BE2C (cell line): Measurements from ENCODE around the gene GPAT3.
"Not testable (repeated sequence)": the region's sequence is repeated elsewhere in the genome, so short reads cannot be mapped to it uniquely, and the experiment has no call there.

Source experiments
- DNase-seq: peaks from one replicate; pipeline ENCODE4 v3.0.0-alpha.2; 2020
- H3K27me3 ChIP-seq: fragments of 250-450 bp; sonication (Bioruptor Pico); 2 replicates; pipeline ENCODE4 v1.5.1; 2020; ENCODE audit warnings: mild to moderate bottlenecking
- H3K36me3 ChIP-seq: fragments of 250-450 bp; sonication (Bioruptor Pico); 2 replicates; pipeline ENCODE4 v1.5.1; 2020; ENCODE audit warnings: mild to moderate bottlenecking
- H3K4me1 ChIP-seq: fragments of 250-450 bp; sonication (Bioruptor Pico); 2 replicates; pipeline ENCODE4 v1.5.1; 2020
- H3K4me3 ChIP-seq: 2 replicates; pipeline ENCODE4 v1.5.1; 2011; ENCODE audit warnings: low read depth, low read length
- H3K9me3 ChIP-seq: fragments of 250-450 bp; sonication (Bioruptor Pico); 2 replicates; pipeline ENCODE4 v1.5.1; 2020
- TF ChIP-seq, protein P1 (sequence below): IDR thresholded peaks from 2 replicates; pipeline ENCODE4 v1.5.1; 2012; ENCODE audit warnings: mild to moderate bottlenecking, low read depth, low read length

Gene GPAT3

DNA sequence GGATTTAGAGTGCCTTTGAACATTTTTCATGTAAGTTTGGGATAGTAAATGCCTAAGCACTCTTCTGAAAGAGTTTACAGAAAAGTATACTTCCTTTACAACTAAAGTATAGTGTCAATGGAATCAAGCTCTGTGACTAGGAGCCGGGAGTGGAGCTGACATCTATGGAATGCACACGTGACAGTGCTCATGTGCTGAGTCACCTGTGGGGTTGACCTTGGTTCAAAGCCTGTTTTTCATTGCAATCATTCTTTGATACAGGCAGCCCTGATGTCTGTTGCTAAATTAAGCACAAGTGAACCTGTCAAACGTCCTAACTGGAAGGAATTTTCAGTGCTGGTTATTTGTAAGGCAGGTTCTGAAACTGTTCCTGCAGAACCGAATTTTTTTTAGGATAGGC is 82.5 kb downstream of the GPAT3 start:
- no peak overlapping the region for H3K4me3 ChIP-seq
- H3K4me1 ChIP-seq = no peaks in the 10 kb centered on the region
- no peaks in the 10 kb centered on the region for H3K27me3 ChIP-seq
- no peak for DNase-seq
- TF ChIP-seq, protein P1, sequence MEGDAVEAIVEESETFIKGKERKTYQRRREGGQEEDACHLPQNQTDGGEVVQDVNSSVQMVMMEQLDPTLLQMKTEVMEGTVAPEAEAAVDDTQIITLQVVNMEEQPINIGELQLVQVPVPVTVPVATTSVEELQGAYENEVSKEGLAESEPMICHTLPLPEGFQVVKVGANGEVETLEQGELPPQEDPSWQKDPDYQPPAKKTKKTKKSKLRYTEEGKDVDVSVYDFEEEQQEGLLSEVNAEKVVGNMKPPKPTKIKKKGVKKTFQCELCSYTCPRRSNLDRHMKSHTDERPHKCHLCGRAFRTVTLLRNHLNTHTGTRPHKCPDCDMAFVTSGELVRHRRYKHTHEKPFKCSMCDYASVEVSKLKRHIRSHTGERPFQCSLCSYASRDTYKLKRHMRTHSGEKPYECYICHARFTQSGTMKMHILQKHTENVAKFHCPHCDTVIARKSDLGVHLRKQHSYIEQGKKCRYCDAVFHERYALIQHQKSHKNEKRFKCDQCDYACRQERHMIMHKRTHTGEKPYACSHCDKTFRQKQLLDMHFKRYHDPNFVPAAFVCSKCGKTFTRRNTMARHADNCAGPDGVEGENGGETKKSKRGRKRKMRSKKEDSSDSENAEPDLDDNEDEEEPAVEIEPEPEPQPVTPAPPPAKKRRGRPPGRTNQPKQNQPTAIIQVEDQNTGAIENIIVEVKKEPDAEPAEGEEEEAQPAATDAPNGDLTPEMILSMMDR = no peak
- H3K9me3 ChIP-seq = no peaks in the 10 kb centered on the region
- H3K36me3 ChIP-seq = no peaks in the 10 kb centered on the region

DNA sequence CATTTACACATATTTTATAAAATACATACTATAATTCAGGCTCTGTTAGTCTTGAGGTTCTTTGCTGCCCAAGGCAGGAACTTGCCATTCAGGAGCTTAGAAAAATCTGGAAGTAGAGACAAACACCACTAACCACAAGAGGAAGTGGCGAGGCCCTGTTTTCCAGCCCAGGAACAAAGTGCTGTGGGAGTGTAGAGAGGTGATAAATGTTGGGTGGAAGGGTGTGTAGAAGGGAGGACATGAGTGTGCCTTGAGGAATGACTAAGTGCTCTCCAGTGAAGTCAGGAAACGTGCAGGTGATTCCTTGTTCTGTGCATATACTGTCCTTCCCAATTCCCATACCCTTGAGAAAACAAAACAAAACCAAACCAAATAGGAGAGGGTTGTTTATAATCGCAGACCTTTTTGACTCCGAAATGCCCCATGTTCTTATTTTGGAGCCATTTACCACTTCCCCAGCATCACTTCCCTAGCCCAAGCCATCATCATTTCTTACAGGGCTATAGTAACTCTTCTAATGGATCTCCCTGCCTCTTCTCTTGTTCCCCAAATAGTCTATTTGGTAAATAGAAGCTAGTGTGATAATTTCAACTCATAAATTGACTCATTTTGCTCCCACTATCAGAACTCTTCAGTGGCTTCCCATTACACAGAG is 83.2 kb downstream of the GPAT3 start:
- no peaks in the 10 kb centered on the region for H3K9me3 ChIP-seq
- TF ChIP-seq, protein P1 = no peak

DNA sequence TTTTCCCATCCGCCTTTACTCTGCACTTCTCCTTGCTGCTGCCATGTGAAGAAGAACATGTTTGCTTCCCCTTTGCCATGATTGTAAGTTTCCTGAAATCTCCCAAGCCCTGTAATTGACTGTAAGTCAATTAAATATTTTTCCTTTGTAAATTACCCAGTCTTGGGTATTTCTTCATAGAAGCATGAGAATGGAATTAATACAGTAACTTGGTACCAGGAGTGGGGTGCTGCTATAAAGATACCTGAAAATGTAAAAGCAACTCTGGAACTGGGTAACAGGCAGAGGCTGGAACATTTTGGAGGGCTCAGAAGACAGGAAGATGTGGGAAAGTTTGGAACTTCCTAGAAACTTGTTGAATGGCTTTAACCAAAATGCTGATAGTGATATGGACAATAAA is 86.2 kb downstream of the GPAT3 start:
- not testable (repeated sequence) for H3K4me1 ChIP-seq, H3K4me3 ChIP-seq, H3K9me3 ChIP-seq, H3K27me3 ChIP-seq, H3K36me3 ChIP-seq, DNase-seq

More for the DNA sequence above, 83.2 kb downstream of the GPAT3 start:
- no peak for DNase-seq
- no peak overlapping the region for H3K4me3 ChIP-seq
- no peaks in the 10 kb centered on the region for H3K27me3 ChIP-seq
- H3K4me1 ChIP-seq = no peaks in the 10 kb centered on the region
- no peaks in the 10 kb centered on the region for H3K36me3 ChIP-seq

DNA sequence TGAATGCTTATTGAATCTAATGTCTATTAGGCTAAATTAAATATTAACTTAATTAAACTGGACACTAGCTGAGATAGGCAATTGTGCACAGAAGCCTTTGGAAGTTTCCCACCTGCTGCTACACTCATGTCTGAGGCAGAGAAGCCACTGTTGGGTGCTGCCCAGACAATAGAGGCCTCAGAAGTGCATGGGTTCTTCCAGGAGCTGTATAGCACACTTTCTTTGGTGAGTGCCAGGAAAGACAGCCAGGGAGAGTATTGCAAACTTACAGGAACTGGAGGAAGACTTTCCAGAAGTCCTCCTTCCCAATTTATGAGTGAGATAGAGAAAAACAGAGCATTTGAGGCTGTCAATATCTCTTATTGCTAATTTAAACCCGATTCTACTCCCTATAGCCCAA is 89.9 kb downstream of the GPAT3 start:
- Histone ChIP-seq H3K4me3 (no peak overlapping the region), H3K27me3 (no peaks in the 10 kb centered on the region), H3K9me3 (no peaks in the 10 kb centered on the region), H3K36me3 (no peaks in the 10 kb centered on the region), H3K4me1 (peaks cover 4% of the 10 kb centered on the region; the same call in 1 of the 2 replicates)
- TF ChIP-seq, protein P1 = no peak
- no peak for DNase-seq

DNA sequence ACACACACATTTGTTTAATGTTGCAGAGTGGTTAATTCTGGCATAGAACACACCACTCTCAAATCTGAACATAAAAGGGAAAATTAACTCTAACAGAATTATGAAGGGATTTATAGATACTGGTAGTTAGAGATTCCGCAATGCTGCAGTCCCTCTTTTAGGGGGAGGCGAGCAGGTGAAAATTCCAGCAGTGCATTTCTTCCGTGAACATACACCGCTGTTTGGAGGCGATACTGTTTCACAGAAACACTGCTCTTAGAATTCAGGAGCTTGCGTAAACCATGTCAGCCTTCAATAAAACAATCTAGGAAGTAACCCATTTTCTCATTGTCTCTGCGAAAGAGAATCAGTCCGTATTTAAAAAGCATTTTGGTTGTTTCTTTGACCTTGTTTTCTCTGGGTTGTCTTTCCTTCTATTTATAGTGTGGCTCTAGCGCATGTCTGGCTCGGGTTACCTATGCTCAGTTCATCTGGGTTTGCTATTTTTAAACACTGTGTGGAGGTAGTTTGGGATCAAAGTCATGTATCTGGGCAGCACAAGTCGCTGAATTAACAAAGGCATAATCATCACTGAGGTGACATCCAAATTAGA is 90.4 kb downstream of the GPAT3 start:
- H3K4me3 ChIP-seq = no peak overlapping the region
- H3K36me3 ChIP-seq = no peaks in the 10 kb centered on the region
- TF ChIP-seq, protein P1 = no peak
- DNase-seq = no peak
- no peaks in the 10 kb centered on the region for H3K9me3 ChIP-seq
- peaks cover 4% of the 10 kb centered on the region; the same call in 1 of the 2 replicates for H3K4me1 ChIP-seq
- no peaks in the 10 kb centered on the region for H3K27me3 ChIP-seq

DNA sequence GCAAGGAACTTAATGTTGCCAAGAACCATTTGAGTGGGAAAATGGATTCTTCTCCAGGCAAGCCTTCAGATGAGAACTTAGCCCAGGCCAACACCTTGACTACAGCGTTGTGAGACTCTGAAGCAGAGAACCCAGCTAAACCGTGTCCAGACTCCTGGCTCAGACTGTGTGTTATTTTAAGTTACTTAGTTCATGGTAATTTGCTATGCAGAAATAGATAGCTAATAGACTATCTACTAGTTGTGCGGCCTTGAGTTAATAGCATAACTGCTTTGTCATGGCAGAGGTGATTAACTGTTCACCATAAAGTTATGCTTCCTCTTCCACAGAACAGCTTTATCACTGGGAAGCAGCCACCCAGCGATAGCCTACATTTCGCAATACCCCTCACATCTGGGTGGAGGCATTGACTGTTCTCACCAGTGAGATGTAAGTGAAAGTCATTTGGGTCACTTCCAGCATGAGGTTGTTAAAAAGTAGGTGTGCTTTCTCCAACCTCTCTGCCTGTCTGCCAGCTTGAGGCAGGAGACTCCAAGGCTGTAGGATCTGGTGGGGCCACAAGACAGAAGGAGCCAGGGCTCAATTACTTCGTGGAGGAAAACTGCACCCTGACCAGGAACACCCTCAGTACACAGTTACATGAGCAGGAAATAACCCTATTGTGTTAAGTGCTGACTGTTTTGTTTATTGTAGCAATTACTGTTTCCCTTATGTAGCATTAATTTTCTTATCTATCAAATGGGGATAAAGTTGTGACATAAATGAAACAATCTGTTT is 94.2 kb downstream of the GPAT3 start:
- TF ChIP-seq, protein P1 = no peak
- DNase-seq = no peak

More for the DNA sequence above, 94.2 kb downstream of the GPAT3 start:
- Histone ChIP-seq H3K4me3 (no peak overlapping the region), H3K4me1 (peaks cover 4% of the 10 kb centered on the region; the same call in 1 of the 2 replicates), H3K36me3 (no peaks in the 10 kb centered on the region), H3K9me3 (no peaks in the 10 kb centered on the region), H3K27me3 (no peaks in the 10 kb centered on the region)
